ENCODE data around the gene ATF1. TPM values are rescaled to one million over a fixed set of nuclear protein-coding genes. Genes with fewer than 3 reads are reported as not detected.

ATF1 gene
- polyA plus RNA-seq, 1 of the 3 experiments (the other 2 are of a cell fraction), result 34.2 TPM

GRCh38 chr12:50733706-50734105, 30.2 kb upstream of the ATF1 start:
- POLR2A ChIA-PET, result no interaction called here
- no peak overlapping the region for H3K4me2 ChIP-seq

More at GRCh38 chr12:50733706-50734105, 30.2 kb upstream of the ATF1 start:
- WGBS (ENCODE audit: low lambda C conversion rate), result 93% methylated on average over 3 of the region's 3 CpGs
- Histone ChIP-seq H3K27ac (ENCODE audit: low read depth in 2 of 2, low read length in 1 of 2) (no peak overlapping the region), H3K27me3 (ENCODE audit: insufficient read depth) (no peaks in the 10 kb centered on the region), H3K9ac (no peak overlapping the region), H2AFZ (ENCODE audit: low read depth) (no peak overlapping the region), H3K79me2 (ENCODE audit: insufficient read depth) (no peaks in the 10 kb centered on the region), H3K9me2 (no peaks in the 10 kb centered on the region), H3K4me1 (ENCODE audit: control insufficient read depth in 1 of 2, insufficient read depth in 2 of 2, low read depth in 1 of 2, low read length in 1 of 2) (no peaks in the 10 kb centered on the region; a peak in 1 of 4 replicates), H3K4me3 (ENCODE audit: low read depth in 2 of 2, low read length in 1 of 2) (no peak overlapping the region), H3K9me3 (no peaks in the 10 kb centered on the region), H3K36me3 (replicated peaks in 1 of 2; ENCODE audit: control insufficient read depth in 1 of 2, insufficient read depth in 2 of 2, low read length in 1 of 2) (peaks cover 20 to 40% of the 10 kb centered on the region in 2 experiments), H3F3A (replicated peaks; ENCODE audit: insufficient read depth) (no peaks in the 10 kb centered on the region), H4K20me1 (ENCODE audit: insufficient read depth) (no peaks in the 10 kb centered on the region)
- CTCF ChIA-PET, result interaction anchor here (0.7 to 3.0 kb wide), 8 partner anchors 8 to 229 kb away, joined by 3 to 24 read pairs (median 5); partner anchors contain the start of gene DIP2B
- TF ChIP-seq EP300 (IDR thresholded peaks at IDR 0.05; ENCODE audit: borderline replicate concordance in 1 of 2, low read depth in 1 of 2, low read length in 1 of 2) (no peak), RAD21 (IDR thresholded peaks at IDR 0.05; ENCODE audit: low read length) (no peak), TEAD4 (IDR thresholded peaks at IDR 0.05; ENCODE audit: borderline replicate concordance, insufficient read depth) (no peak), FOSL2 (IDR thresholded peaks at IDR 0.05; ENCODE audit: borderline replicate concordance, low read depth) (no peak), SIN3A (IDR thresholded peaks at IDR 0.05; ENCODE audit: borderline replicate concordance, low read depth, low read length) (no peak), PBX3 (IDR thresholded peaks at IDR 0.05) (no peak), ZBTB33 (IDR thresholded peaks at IDR 0.05; ENCODE audit: borderline replicate concordance, low read depth) (no peak), TAF1 (IDR thresholded peaks at IDR 0.05; ENCODE audit: borderline replicate concordance, low read depth, low read length) (no peak), IRF3 (IDR thresholded peaks at IDR 0.05; ENCODE audit: low read depth, low read length) (no peak), RCOR1 (IDR thresholded peaks at IDR 0.05; ENCODE audit: low read length) (no peak)
- no peak for DNase-seq
